CD4-positive, alpha-beta T cell treated with Interleukin-21 for 1 hour (primary cell): Measurements from ENCODE around the gene COBL.

ENCODE experiments used
- DNase-seq: peaks from one replicate; pipeline ENCODE4 v3.0.0-alpha.2; 2020

COBL gene

DNA sequence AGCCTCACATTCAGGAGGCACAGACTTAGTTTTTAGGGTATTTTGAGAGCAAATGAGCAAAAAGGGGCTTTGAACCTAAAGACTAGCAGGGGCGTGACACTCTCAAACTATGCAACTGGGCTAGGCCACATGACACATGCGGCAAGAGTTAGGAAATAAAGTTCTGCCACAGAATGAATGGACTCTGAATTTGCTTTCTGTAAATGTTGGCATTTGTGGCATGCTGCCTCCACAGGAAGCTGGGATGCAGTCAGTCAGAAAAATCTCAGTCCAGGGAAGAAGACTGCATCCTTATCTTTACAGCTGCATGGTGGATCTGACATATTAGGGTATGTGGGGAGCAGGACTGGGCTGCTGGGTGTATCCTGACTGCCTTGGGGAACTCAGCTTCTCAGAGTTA is 181.0 kb downstream of the COBL start:
- DNase-seq, result no peak

DNA sequence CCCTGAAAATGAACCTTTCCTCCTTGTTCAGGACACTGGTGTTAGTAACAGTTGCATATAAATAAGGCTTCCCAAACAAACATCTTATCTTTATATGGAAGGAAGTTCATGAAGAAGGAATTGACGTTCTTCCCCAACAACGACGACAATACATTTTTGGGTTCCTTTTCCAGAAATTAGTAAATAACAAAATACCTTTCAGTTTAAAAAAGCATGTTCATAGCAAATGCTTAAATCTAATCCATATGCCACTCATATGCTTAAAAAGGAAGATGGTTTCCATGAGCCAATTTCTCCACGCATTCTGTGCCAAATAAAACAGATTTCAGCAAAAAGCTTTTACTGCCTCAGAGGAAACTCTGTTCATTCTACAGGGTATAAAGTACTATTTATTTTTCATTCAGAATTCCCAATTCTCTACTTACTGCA is 182.6 kb downstream of the COBL start:
- no peak for DNase-seq

DNA sequence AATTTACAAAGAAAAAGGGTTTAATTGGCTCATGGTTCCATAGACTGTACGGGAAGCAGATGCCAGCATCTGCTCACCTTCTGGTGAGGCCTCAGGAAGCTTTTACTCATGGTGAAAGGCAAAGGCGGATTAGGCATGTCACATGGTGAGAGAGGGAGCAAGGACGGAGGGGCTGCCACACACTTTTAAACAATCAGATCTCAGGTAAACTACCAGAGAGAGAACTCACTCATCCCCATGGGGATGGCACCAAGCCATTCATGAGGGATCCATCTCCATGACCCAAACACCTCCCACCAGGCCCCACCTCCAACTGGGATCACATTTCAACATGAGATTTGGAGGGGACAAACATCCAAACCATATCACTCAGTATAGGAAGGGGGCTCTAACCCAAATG is 183.9 kb downstream of the COBL start:
- DNase-seq, result no peak

DNA sequence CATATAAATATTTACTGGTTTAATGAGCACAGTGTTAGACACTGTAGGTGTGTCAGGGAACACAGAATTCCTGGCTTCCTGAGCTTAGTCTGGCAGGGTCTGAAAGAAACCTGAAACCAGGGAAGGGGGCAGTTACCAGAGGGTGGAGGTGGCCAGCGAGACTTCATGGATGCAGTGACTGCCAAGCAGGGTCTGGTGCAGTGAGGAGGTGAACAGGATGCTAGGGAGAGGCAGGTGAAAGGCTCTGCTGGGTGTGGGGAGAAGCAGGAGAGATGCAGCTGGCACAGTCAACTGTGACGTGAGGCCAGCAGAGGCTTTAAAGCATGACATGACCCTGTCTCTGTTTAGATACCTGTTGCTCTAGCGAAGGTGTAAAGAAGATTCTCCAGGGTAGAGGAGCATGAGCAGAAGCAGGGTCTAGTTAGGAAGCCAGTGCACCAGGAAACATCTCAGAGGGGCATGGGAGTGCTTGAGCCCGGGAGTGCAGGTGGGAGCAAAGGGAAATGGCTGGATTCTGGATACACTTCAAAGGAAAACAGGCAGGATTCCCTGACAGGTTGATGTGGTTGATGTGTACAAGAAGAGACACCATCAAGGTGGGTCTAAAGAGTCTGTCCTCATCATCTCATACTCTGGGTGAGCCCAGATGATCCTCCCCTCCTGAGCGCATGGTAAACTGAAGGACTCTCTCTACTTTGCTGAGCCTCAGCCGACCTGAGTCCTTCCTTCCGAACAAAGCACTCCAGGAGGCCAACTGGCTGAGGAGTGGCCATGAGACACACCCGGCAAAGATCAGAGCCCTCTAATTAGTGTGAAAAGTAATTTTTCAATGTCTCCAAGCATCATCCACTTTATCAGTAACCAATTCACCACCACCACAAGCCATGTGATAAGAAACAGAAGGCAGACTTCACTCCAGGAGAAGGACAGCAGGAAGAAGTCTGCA is 186.8 kb downstream of the COBL start:
- no peak for DNase-seq

DNA sequence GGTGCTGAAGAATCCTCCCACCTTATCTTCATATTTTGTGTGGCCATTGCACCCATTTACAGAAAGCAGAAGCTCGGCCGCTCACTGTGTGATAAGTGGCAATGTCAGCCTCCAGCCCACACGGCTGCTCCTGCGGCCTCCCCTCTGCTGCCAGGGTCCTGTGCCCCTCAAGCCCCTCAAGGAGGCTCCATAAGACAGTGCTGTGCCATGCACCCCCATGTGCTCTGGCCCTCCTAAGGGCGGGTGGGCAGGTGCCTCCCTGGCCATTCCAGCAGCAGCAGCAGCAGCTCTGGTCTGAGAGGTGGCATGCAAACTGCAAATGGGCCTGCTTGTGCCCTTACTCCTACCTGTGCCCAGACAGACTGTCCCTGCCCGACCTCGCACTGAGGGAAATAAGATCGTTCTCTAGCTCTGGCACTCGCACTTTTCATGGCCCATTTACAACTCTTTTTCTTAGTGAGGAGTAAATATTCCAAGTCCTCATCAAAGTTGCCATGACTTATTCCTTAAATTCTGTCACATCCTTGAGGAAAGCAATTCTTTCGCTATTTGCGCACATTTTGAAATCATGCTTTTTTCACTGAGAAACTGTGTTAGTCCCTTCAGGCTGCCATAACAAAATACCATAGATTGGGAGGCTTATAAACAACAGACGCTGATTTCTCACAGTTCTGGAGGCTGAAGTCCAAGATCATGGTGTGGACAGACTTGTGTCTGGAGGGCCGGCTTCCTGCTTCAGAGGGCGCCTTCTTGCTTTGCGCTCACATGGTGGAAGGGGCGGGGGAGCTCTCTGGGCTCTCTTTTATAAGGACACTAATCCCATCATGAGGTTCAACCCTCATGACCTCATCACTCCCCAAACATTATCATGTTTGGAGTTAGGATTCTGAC is 187.8 kb downstream of the COBL start:
- no peak for DNase-seq

DNA sequence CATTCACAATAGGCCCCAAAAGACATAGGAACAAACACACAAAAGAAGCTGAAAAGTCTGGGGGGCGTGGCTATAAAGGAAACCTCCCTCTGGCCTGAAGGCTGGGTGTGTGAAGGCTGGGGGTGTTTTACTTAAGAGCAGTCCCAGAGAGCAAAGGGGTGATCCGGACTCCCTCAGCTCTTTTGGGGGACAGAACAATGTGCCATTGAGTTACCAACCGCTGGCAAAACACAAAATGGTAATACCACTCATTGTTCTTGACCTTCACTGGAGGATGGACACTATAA is 189.0 kb downstream of the COBL start:
- DNase-seq, result no peak

DNA sequence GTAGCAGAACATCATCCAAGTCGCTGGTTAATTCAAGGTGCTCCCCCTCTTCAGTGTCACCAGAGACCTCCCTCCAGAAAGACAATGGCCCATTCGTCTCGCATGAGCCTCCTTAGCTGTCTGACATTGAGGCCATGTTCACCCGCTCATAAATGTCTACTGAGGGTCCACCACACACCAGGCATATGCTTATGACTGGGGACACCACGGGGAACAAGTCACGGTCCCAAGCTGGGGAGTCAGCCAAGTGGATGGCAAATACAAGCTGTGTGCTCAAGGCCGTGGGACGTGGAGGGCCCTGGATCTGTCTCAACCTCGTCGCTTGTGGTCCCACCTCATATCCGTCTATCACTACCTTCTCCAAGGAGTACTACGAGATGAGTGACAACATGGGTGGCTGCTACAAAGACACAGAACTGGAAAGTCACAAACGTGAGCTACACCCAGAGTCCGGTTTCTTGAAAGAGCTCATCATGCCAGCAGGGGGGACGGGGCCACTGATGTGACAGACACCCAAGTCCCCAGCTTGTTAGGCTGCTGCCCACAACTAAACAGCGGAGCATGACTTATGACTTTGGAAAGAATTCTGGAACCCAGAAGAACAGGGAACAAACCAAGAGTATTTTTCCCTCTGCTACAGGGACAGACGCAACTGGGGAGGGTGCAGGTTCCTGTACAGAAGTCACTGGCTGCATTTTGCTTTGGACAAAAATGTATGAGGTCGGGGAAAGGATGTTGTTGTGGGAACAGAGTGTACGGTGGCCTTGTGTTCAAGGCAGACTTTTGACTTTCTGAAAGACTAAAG is 189.6 kb downstream of the COBL start:
- DNase-seq, result no peak

DNA sequence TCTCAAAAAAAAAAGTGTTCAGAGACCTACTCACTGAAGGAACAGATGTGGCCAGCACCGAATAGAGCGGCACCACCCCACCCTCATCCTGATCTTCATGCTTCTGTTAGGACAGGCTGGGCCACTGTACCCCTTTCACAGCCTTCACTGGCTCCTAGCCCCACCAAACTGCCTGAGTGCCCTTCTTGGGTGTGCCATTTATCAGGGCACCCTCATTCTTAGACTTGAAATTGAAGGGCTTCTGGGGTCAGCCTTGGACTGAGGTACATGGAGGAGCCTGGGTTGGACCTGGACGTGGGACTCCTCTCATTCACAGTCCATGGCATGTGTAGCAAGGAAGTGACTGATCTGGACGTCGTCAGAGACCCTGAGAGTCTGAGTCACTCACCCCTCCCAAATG is 190.3 kb downstream of the COBL start:
- DNase-seq, result no peak

DNA sequence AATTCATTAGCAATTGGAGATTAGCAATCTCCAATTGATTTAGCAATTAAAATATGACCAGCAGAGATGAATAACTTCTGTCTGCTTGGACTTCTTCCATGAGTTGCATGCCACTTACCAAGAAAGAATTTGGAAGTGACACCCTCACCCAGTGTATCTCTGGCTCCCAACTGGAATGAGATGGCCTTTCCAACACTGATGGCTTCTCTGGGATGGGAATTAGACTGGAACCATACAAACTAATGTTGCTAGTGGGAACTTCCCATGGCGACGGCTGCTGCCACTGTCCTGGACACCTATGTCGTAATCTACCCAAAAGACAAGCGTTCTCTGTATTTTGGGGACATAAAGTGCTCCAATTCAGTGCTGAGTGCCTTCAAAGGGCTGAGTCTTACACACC is 192.3 kb downstream of the COBL start:
- no peak for DNase-seq

DNA sequence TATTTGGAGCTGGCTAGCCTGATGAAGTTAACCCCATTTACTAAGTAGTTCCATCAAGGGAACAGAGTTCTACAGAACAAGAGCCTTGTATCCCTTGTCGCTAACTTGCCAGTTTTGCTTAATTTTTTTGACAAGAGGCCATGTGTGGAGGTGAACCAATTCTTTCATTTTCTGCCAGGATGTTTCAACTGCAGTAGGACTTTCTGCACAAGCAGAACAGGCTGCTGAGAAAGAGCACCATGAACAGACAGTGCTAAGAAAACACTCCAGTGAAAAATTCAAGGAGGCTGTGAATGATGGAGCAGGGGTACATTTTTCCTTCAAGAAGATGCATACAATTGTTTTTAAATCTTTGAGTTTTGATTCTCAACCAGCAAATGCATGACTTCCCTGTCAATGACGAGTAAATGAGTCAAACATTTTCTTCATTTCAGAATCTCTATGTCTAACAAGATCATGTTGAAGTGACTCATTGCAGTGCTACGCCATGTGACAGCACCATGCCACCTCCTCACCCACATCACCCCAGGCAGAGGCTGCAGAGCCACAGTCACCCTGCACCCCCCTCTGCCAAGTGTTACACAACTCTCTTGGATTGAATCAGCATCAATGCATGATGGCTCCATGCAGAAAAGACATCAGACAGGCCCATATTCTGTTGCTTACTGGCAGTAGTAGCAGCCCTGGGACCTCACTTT is 193.1 kb downstream of the COBL start:
- no peak for DNase-seq

DNA sequence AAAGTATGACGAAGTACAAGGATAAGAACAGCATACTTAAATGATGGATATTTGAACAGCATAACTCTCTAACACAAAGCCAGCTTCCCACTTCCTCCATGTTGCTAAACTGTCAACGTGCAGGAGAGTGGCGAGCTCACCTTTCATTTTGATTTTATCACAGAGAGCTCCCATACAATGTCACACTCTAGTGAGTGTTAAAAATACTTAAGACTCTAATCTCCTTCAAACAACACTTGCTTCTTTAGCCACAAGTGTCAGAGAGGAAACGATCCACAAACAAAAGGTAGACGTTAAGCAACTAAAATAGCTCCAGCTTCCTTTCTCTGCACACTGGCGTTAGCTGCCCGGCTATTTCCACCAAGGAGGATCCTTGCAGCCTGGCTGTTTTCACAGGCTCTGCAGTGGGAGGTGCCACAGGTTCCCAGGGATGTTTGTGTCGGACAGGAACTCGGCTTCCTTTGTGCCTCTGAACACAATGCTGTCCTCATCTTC is 194.6 kb downstream of the COBL start:
- DNase-seq, result no peak

DNA sequence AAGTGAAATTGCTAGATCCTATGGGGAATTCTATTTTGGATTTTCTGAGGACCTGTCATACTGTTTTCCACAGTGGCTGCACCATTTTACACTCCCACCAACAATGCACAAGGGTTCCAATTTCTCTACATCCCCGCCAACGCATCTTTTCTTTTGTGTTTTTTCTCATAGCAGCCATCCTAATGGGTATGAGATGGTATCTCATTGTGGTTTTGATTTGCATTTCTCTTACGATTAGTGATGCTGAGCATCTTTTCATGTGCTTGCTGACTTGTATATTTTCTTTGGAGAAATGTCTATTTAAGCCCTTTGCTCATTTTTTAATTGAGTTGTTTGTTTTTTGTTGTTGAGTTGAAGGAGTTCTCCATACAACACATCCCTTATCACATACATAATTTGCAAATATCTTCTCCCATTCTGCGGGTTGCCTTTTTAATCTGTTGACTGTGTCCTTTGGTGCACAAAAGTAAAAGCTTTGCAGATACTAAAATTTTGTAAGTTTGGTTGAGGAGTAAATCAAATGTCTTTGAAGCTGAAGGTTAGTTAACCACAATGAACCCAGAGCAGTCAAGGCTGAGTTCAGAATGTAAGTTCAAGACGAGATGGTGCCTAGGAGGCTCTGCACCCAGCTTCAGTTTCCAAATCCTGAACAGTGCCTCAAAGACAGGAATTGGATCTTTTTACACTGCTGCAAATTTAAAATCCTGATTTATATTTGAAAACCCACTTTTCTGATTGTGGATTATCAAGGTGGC is 195.4 kb downstream of the COBL start:
- DNase-seq, result no peak

DNA sequence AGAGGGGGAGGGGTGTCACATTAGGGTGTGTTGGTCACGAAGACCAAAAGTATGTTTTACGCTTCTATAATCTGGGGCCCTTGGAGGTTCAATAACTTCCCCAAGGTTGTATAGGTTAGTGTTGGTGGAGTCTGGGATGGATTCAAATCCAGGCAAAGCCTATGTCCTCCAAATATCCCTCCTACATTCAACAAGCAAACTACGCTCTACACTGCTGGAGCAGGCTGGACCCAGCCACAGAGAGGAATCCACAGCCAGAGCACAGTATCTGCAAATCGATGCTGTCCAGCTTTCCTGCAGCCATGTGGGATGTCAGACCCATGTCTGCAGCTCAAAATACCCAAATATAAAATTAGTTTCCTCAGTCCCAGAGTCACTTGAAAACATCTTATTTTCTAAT is 198.0 kb downstream of the COBL start:
- no peak for DNase-seq

DNA sequence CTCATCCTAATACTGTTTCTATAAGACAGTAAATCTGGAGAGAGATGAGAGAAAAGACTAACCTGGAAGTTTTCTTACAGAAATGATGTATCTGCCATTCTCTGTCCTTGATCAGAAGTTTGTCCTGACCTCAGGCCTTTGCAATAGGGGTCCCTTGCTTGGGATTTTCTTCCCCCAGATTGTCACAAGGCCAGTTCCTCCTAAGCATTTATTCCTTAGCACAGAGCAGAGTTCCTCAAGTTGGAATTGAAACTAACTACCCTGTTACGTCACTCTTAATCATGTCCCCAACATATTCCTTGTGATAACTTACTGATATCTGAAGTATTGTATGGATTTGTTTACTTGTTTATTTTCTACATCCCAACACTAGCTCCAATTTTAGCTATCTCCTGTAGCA is 202.1 kb downstream of the COBL start:
- DNase-seq, result no peak

DNA sequence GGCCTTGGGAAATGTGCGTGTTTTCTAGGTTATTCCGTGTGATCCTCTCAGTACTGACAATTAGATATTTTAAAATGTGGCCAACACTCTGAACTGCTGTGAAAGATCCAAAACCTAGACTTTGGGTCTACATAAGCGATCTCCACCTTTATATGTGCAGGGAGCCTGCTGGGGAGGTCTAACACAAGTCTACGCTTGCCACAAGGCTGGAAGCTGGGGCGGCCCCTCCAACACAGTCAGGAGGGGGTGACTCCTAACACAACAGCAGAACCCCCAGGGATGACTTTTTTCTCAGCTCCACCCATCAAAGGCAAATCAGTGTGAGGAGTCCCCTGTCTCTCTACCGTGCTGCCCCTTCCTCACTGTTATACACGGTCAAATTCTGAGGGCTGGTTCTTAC is 202.6 kb downstream of the COBL start:
- DNase-seq, result no peak

DNA sequence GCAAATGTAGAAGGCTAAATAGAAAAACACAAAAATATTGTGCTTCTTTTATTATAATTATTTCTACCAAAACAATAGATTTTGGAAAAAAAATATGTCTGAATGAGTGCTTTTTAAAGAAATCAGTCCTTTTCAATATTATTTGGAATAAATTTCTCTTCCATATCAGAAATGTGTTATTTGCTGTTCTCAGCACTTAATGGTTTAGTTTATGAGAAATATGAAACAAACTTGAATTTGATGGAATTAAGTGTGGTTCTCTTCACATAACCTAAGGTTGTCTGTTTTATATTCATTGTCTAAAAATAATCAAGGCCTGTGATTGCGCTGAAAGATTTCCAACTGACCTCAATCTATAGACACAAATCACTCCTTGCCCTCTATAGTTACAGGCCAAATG is 203.0 kb downstream of the COBL start:
- no peak for DNase-seq

DNA sequence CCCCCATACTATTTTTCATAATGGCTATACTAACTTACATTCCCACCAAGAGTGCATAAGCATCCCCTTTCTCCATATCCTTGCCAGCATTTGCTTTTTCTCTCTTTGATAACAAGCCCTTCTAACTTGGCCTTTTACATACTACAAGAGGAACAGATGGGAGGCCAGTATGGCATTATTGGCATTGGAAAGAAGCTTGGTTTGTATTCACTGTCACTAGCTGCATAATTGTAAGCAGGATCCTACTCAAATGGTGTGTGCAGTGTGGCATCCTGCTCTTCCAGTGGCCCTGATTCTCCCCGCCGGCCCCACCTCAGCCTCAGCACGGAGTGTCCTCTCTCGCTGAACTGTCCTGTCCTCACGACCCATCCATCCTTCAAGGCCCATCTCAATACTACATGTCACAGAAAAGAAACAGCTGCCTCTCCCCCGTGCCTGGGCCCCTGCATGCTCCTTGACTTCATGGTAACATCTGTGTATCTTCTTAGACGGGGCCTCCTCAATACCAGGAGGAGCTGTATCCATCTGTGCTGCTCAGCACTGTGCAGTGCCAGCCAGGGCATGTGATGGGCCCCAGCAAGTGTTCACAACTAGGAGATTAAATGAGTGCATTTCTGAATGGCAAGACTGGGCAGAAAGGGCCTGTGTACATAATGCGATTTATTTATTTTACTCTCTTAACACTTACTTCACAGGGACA is 205.2 kb downstream of the COBL start:
- DNase-seq, result no peak

DNA sequence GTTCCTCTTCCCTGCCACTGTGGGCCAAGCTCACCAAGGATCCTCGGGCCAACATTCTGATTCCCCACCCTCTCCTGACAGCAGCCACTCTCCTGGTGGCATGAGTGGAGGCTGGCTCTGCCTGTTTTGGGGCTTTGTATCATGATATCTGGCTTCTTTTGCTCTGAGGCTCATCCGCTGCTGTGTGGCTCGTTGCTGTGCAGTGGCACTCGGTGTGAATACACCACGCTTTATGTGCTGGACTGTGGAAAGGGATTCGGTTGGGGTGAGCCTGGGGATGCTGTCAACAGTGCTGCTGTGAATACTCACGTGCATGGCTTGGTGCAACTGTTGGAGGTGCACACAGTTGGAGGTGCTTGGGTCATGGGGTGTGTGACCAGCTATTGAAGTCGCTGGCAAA is 208.5 kb downstream of the COBL start:
- DNase-seq, result no peak

DNA sequence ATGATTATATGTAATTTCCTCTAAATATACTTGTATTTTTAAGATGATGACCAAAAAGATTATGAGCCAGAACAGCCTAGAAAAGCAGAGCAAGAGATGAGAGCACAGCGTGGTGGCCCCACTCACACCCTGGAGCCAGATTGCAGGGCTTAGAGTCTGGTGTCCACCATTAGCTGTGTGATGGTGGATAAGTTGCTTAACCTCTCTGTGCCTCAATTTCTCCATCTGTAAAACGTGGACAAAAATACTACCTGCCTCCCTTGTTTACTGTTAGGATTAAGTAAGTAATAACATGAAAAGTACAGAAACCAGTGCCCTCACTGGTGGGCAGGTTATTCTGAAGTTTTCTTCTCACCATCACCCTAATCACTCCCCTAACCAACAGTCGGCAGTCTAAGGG is 212.3 kb downstream of the COBL start:
- DNase-seq, result no peak

DNA sequence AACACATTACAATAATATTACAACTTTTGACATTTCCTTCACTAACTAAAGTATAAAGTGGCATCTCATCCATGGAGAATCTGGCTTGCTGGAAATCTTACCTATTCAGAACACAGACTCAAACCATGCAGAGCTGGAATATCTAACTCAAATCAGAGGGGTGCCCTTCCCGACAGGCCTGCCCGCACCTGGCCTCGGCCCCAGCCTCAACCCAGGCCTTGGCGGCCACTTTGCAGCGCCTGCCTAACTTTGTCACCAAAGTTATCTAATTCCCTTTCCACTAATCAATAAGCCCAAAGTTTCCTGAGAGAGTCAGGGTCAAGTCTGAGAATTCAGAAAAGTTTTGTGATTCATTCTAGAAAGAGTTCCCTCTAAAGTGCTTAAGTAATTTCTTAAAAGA is 212.9 kb downstream of the COBL start:
- no peak for DNase-seq

DNA sequence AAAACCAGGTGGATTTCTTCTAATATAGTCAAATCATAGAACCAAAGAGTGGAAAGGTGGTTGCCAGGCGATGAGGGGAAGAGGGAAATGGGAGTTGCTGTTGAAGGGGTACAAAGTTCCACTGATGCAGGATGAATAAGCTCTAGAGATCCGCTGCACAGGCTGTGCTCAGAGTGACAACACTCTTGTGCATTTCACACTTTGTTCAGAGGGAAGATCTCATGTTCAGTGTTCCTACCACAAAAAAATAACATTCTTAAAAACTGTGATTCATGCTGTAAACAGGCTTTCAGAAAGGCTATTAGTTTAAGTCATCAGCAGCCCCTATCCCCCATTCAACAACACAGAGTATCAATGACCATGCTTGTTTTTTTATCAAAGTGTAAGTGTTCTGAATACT is 213.8 kb downstream of the COBL start:
- no peak for DNase-seq
